ENCODE data around the gene SMIM41.

- TF ChIP-seq CTCF (IDR thresholded peaks at IDR 0.05) (no peak), POLR2A (IDR thresholded peaks at IDR 0.05) (no peak)
Measured at GRCh38 chr12:52126605-52127578, 47.4 kb downstream of the SMIM41 start.
